Osteocyte (in vitro differentiated cells): Measurements from ENCODE around the gene TMUB1. TPM values are rescaled to one million over a fixed set of nuclear protein-coding genes. Genes with fewer than 3 reads are reported as not detected.

Experiments used
- DNase-seq: peaks from one replicate; pipeline ENCODE4 v3.0.0; 2021; ENCODE audit warnings: mixed read lengths; ENCODE audit not compliant: unreplicated experiment; ENCODE audit errors: extremely low spot score
- H3K27ac Mint-ChIP-seq: one replicate; pipeline ENCODE4 v1.8.0; 2021; ENCODE audit warnings: mild to moderate bottlenecking, mixed read lengths; ENCODE audit not compliant: unreplicated experiment
- H3K27me3 Mint-ChIP-seq: one replicate; pipeline ENCODE4 v1.8.0; 2021; ENCODE audit warnings: mixed read lengths; ENCODE audit not compliant: unreplicated experiment
- H3K36me3 Mint-ChIP-seq: one replicate; pipeline ENCODE4 v1.8.0; 2021; ENCODE audit warnings: mixed read lengths; ENCODE audit not compliant: unreplicated experiment
- H3K4me1 Mint-ChIP-seq: one replicate; pipeline ENCODE4 v1.8.0; 2021; ENCODE audit warnings: mixed read lengths; ENCODE audit not compliant: unreplicated experiment
- H3K4me3 Mint-ChIP-seq: one replicate; pipeline ENCODE4 v1.8.0; 2021; ENCODE audit warnings: mild to moderate bottlenecking, moderate library complexity, mixed read lengths; ENCODE audit not compliant: unreplicated experiment
- H3K9me3 Mint-ChIP-seq: one replicate; pipeline ENCODE4 v1.8.0; 2021; ENCODE audit warnings: mixed read lengths; ENCODE audit not compliant: unreplicated experiment
- total RNA-seq: library from RNA; stranded (reverse); gene quantifications from 2 replicates; pipeline ENCODE4 v1.2.1, GENCODE V29; 2021
- TF ChIP-seq, protein P1 (sequence below): fragments of 200-600 bp; sonication (generic); IDR thresholded peaks from 2 replicates; pipeline ENCODE4 v1.5.0; 2021; ENCODE audit warnings: antibody characterized with exemption, mild to moderate bottlenecking, moderate library complexity

Gene TMUB1
- total RNA-seq, 1 donor from 2014 or later, result 26.1 TPM

DNA sequence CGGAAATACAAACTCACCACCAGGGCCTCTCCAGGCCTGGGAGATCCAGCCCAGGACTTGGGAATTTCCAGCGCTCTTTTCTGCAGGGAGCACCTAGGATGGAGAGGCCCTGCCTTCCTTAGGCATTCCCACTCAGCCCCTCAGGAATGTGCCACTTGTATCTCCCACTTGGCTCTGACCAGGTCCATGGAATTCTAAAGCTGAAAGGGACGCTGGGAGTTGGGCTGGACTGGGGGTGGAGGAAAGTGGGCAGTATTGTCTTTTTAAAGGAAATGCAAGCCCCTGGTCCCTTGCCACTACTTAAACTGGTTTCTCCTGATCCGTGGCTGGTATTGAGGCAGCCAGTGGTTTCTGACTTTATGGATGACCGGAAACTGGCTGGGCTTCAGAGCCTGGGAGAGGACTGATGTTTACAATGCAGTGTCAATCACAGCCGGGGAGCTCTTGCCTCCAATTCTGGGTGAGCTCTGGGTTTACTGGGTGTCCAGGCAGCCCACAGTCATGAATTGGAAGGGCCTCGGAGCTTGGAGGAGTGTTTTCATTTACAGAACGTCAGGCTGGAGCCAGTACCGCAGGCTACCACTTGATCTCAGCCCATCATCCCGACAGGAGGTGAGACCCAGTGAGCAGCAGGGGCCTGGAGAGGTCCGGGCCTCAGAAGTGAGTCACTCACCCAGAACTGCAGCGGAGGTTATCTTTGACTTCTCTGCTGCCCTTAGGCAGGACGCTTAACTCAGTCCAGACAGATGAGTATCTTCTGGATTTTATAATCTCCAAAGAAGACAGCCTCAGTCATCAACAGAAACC is 30.3 kb upstream of the TMUB1 start:
- peak overlapping the region; percentile 92 for H3K27ac Mint-ChIP-seq
- peak overlapping the region; percentile 65 for H3K4me3 Mint-ChIP-seq
- no peaks in the 10 kb centered on the region for H3K27me3 Mint-ChIP-seq
- H3K9me3 Mint-ChIP-seq, result no peaks in the 10 kb centered on the region
- TF ChIP-seq, protein P1, sequence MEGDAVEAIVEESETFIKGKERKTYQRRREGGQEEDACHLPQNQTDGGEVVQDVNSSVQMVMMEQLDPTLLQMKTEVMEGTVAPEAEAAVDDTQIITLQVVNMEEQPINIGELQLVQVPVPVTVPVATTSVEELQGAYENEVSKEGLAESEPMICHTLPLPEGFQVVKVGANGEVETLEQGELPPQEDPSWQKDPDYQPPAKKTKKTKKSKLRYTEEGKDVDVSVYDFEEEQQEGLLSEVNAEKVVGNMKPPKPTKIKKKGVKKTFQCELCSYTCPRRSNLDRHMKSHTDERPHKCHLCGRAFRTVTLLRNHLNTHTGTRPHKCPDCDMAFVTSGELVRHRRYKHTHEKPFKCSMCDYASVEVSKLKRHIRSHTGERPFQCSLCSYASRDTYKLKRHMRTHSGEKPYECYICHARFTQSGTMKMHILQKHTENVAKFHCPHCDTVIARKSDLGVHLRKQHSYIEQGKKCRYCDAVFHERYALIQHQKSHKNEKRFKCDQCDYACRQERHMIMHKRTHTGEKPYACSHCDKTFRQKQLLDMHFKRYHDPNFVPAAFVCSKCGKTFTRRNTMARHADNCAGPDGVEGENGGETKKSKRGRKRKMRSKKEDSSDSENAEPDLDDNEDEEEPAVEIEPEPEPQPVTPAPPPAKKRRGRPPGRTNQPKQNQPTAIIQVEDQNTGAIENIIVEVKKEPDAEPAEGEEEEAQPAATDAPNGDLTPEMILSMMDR, result no peak
- peaks cover under 1% of the 10 kb centered on the region for H3K36me3 Mint-ChIP-seq
- H3K4me1 Mint-ChIP-seq, result peaks cover 37% of the 10 kb centered on the region
- no peak for DNase-seq

DNA sequence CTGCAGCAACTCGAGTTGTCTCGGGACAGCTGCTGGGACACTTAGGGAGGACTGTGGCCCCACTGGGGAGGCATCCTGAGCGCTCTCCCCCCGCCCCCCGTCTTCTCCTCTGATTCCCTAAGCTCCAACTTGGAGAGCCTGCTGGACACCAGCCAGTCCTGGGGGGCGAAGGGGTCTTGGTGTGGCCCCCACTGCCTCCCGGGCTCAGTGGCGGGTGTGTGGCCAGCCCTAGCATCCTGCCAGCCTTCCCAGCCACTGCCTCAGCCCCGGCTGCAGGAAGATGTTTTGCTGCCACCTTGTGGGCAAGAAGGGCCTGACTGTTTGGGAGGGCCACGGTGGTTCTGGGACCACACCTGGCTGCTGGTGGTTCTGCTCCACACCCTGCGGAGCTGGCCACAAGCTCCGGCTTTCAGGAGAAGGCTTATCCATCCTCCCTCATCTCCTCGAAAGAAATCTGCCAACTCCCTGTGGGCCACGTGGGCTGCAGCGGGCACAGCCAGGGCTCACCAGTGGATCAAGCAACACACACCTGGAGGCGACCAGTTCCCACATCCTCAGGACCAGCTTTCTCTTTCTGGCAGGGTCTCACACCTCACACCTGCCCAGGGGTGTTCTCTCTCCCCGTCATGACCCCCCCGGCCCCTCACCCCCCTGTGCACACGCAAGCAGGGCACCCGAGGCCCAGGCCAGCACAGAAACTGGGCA is 27.8 kb upstream of the TMUB1 start:
- Mint-ChIP-seq H3K9me3 (no peaks in the 10 kb centered on the region), H3K4me1 (peaks cover 36% of the 10 kb centered on the region), H3K4me3 (no peak overlapping the region), H3K27me3 (no peaks in the 10 kb centered on the region), H3K27ac (no peak overlapping the region), H3K36me3 (no peaks in the 10 kb centered on the region)
- peak; percentile 91 for DNase-seq
- TF ChIP-seq, protein P1, result peak; percentile 93

DNA sequence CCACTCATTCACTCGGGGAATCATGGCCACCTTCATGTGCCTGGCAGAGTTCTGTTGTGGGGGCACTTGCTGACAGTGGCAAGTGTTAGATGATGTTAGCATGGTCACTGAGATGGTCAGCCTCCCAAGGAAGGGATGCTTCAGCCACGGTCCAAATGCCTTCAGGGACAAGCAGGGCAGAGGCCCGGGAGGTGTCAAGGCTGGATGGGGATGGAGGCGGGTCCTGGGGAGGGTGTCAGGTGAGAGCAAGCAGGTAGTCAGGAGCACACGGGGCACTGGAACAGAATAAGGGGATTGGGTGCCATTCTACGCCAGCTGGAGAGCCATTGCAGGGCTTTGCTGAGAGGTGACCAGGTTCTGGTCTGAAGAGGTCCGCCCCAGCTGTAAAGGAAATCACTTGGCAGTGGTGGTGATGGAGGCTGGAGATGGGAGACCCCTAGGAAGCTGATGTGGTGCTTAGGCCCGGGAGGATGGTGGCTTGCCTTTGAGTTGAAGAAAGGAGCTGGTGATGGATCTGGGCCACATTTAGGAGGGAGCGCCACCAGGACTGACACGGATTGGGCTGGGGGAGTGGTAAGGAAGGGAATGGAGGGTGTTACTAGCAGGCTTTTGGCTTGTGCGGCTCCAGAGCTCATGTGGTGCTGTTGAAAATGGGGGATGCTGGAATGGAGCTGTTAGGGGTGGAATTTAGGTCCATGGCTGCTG is 27.1 kb upstream of the TMUB1 start:
- DNase-seq, result no peak
- Mint-ChIP-seq H3K36me3 (no peaks in the 10 kb centered on the region), H3K9me3 (no peaks in the 10 kb centered on the region), H3K4me1 (peaks cover 38% of the 10 kb centered on the region), H3K27ac (no peak overlapping the region), H3K27me3 (no peaks in the 10 kb centered on the region), H3K4me3 (no peak overlapping the region)
- TF ChIP-seq, protein P1, result no peak

DNA sequence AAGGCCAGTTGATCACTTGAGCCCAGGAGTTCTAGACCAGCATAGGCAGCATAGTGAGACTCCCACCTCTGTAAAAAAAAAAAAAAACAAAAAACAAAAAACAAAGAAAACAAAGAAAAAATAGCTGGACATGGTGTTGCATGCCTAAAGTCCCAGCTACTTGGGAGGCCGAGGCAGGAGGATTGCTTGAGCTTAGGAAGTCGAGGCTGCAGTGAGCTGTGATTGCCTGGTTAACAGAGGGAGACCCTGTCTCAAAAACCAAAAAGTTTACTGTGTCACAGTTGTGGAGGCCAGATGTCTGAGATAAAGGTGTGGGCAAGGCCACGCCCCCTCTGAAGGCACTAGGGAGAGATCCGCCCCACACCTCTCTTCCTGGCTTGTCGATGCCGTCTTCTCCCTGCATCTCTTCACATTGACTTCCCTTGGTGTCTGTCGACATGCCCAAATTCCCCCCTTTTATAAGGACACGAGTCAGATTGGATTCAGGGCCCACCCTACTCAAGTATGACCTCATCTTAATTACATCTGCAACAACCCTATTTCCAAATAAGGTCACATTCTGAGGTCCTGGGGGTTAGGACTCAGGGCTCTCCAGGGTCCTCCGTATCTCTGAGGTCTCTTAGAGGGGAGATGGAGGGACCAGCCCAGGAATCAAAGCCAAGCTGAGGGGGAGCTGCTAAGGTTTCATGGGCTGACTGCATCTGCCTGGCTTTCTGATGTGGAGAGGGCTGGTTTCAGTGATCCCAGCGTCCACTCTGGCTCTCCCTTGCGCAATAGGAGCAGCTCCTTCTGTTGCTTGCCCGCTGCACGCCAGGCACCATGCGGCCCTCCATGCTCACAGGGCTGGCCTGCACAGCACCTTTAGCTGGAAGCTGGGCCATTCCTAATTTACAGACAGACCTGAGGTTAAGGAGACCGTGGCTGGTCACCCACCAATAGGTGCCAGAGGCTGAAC is 26.1 kb upstream of the TMUB1 start:
- TF ChIP-seq, protein P1, result no peak
- H3K27ac Mint-ChIP-seq, result no peak overlapping the region
- no peaks in the 10 kb centered on the region for H3K9me3 Mint-ChIP-seq
- DNase-seq, result no peak
- no peaks in the 10 kb centered on the region for H3K27me3 Mint-ChIP-seq
- no peaks in the 10 kb centered on the region for H3K36me3 Mint-ChIP-seq
- no peak overlapping the region for H3K4me3 Mint-ChIP-seq
- peaks cover 48% of the 10 kb centered on the region for H3K4me1 Mint-ChIP-seq
